Nephron progenitor cell (in vitro differentiated cells): ENCODE measurements around the gene SLC36A1.

Experiments used
- DNase-seq: peaks from one replicate; pipeline ENCODE4 v3.0.0; 2021
- H3K27ac Mint-ChIP-seq: 2 replicates; pipeline ENCODE4 v1.8.0; 2021; ENCODE audit warnings: mild to moderate bottlenecking, moderate library complexity, mixed read lengths
- H3K27me3 Mint-ChIP-seq: 2 replicates; pipeline ENCODE4 v1.8.0; 2021; ENCODE audit warnings: mild to moderate bottlenecking, low read depth, mixed read lengths; ENCODE audit not compliant: poor library complexity
- H3K36me3 Mint-ChIP-seq: 2 replicates; pipeline ENCODE4 v1.8.0; 2021; ENCODE audit warnings: low read depth, mixed read lengths
- H3K4me1 Mint-ChIP-seq: 2 replicates; pipeline ENCODE4 v1.8.0; 2021; ENCODE audit warnings: mixed read lengths
- H3K4me3 Mint-ChIP-seq: 2 replicates; pipeline ENCODE4 v1.8.0; 2021; ENCODE audit warnings: mild to moderate bottlenecking, moderate library complexity, mixed read lengths
- H3K9me3 Mint-ChIP-seq: 2 replicates; pipeline ENCODE4 v1.8.0; 2021; ENCODE audit warnings: mild to moderate bottlenecking, moderate library complexity, mixed read lengths
- TF ChIP-seq, protein P1 (sequence below): fragments of 200-600 bp; sonication (generic); IDR thresholded peaks from 2 replicates; pipeline ENCODE4 v1.5.0; 2021; ENCODE audit warnings: antibody characterized with exemption

The SLC36A1 gene

GRCh38 chr5:151464101-151464500 is 16.7 kb downstream of the SLC36A1 start:
- no peaks in the 10 kb centered on the region for H3K4me1 Mint-ChIP-seq
- no peak for DNase-seq
- H3K9me3 Mint-ChIP-seq: no peaks in the 10 kb centered on the region
- no peak overlapping the region for H3K4me3 Mint-ChIP-seq
- H3K27me3 Mint-ChIP-seq: no peaks in the 10 kb centered on the region
- TF ChIP-seq, protein P1, sequence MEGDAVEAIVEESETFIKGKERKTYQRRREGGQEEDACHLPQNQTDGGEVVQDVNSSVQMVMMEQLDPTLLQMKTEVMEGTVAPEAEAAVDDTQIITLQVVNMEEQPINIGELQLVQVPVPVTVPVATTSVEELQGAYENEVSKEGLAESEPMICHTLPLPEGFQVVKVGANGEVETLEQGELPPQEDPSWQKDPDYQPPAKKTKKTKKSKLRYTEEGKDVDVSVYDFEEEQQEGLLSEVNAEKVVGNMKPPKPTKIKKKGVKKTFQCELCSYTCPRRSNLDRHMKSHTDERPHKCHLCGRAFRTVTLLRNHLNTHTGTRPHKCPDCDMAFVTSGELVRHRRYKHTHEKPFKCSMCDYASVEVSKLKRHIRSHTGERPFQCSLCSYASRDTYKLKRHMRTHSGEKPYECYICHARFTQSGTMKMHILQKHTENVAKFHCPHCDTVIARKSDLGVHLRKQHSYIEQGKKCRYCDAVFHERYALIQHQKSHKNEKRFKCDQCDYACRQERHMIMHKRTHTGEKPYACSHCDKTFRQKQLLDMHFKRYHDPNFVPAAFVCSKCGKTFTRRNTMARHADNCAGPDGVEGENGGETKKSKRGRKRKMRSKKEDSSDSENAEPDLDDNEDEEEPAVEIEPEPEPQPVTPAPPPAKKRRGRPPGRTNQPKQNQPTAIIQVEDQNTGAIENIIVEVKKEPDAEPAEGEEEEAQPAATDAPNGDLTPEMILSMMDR: no peak
- peaks cover 29% of the 10 kb centered on the region for H3K36me3 Mint-ChIP-seq
- no peak overlapping the region for H3K27ac Mint-ChIP-seq

GRCh38 chr5:151465476-151465875 is 18.1 kb downstream of the SLC36A1 start:
- no peaks in the 10 kb centered on the region for H3K27me3 Mint-ChIP-seq
- DNase-seq: no peak

GRCh38 chr5:151467576-151467975 is 20.2 kb downstream of the SLC36A1 start:
- Mint-ChIP-seq H3K4me1 (no peaks in the 10 kb centered on the region), H3K27ac (no peak overlapping the region), H3K4me3 (no peak overlapping the region), H3K36me3 (peaks cover 29% of the 10 kb centered on the region), H3K27me3 (no peaks in the 10 kb centered on the region), H3K9me3 (no peaks in the 10 kb centered on the region)
- TF ChIP-seq, protein P1: no peak
- no peak for DNase-seq

More at GRCh38 chr5:151465476-151465875, 18.1 kb downstream of the SLC36A1 start:
- Mint-ChIP-seq H3K27ac (peak overlapping the region; percentile 44), H3K36me3 (peaks cover 29% of the 10 kb centered on the region), H3K9me3 (no peaks in the 10 kb centered on the region), H3K4me3 (no peak overlapping the region), H3K4me1 (no peaks in the 10 kb centered on the region)
- TF ChIP-seq, protein P1: no peak

DNA sequence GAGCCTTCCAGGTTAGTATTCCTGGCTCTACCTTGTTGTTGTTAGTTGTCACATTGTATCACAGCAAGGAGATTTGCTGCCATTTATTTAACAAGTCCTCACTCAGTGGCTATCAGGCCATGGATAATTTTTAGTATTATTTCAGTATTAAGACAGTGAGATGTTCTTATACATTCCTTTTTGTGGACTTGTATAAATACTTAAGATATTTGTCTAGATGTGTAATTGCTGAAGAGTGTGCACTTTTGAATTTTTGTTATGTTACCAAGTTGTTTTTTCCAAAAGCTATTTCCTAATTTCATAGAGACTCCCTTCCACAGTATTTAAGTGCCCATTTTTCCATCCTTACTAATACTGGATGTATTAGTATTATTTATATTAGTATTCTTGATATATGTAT is 22.0 kb downstream of the SLC36A1 start:
- H3K4me1 Mint-ChIP-seq: no peaks in the 10 kb centered on the region
- H3K9me3 Mint-ChIP-seq: no peaks in the 10 kb centered on the region
- DNase-seq: no peak
- peaks cover 29% of the 10 kb centered on the region for H3K36me3 Mint-ChIP-seq
- no peak overlapping the region for H3K27ac Mint-ChIP-seq
- no peaks in the 10 kb centered on the region for H3K27me3 Mint-ChIP-seq
- no peak overlapping the region for H3K4me3 Mint-ChIP-seq
- TF ChIP-seq, protein P1: no peak

- no peak overlapping the region for H3K27ac Mint-ChIP-seq
- no peaks in the 10 kb centered on the region for H3K9me3 Mint-ChIP-seq
- H3K4me3 Mint-ChIP-seq: no peak overlapping the region
- no peak for DNase-seq
- TF ChIP-seq, protein P1: no peak
- H3K4me1 Mint-ChIP-seq: no peaks in the 10 kb centered on the region
- H3K27me3 Mint-ChIP-seq: no peaks in the 10 kb centered on the region
- peaks cover 26% of the 10 kb centered on the region for H3K36me3 Mint-ChIP-seq
Measured at GRCh38 chr5:151469992-151470391, 22.6 kb downstream of the SLC36A1 start.

DNA sequence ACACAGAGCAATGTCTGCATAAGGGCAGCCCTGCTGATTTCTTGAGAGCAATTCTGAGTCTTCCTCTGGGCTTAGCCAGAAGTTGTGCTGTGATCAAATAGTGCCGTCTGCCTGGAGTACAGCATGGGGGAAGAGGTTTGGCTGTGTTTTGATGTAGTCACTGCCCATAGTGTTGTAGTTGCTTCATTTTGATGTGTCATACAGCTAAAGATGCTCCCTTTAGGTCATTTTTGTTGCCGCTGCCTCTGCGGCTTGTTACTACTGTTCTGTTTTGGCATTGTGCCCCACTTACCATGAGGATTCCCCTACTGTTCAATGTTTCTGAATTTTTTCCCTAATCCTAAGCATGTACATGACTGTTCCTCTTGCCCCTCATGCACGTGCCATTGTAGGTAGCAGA is 23.0 kb downstream of the SLC36A1 start:
- Mint-ChIP-seq H3K4me3 (no peak overlapping the region), H3K4me1 (no peaks in the 10 kb centered on the region), H3K36me3 (peaks cover 22% of the 10 kb centered on the region), H3K27me3 (no peaks in the 10 kb centered on the region), H3K9me3 (no peaks in the 10 kb centered on the region), H3K27ac (no peak overlapping the region)
- TF ChIP-seq, protein P1: no peak
- no peak for DNase-seq
